Activated CD4-positive, alpha-beta T cell treated with anti-CD3 and anti-CD28 coated beads, Interleukin-2, Interleukin-6, amounts not matched to agents 100 ng/mL and 50 ng/mL, durations not matched to agents 16 hours and 8 hours (primary cell): ENCODE results near the gene OARD1.
"Not testable (repeated sequence)": the region's sequence is repeated elsewhere in the genome, so short reads cannot be mapped to it uniquely, and the experiment has no call there.

Source experiments
- DNase-seq: peaks from one replicate; pipeline ENCODE4 v3.0.0-alpha.2; 2020

OARD1 gene, protein sequence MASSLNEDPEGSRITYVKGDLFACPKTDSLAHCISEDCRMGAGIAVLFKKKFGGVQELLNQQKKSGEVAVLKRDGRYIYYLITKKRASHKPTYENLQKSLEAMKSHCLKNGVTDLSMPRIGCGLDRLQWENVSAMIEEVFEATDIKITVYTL

DNA sequence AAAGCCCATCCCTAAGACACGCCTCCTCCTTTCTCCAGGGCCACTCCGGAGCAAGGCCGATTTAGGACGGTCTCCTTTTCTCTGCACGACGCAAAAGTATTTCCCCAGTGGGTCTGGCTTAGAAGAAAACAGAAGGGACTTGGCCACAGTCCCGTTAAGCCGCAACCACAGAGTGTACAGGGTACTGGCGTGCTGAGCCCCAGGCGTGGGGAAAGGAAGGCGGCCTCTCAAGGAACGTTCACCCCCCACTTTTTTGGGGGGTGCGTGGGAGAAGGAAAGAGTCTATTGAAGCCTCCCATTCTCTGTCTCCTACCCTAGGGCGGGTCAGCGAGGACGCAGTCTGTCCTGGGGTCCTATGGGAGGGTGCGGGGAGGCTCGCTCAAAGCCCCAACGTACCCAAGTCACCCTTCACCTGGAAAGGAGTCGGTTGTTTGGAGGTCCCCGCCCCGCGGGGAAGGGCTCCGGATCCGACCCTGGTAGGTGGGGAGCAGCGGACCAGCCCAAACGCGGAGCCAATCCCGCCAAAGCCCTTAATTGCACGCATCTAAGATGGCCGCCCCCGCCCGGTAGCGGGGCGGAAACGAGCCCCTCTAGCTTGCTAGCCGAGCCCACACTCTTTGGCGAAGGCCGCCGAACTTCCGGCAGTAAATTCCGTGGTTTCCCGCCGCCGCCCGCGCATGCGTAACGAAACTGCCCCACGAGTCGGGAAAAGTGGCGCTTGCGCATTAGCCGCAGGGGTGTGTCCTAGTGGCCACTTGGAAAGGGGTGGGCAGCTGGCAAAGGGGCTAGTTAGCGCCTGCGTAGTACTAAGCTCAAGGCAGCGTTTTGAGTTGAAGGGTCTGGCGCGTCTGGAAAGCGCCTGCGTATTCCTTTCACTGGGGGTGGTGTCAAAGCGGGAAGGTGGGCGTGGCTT lies at the start of gene OARD1:
TSS of gene OARD1 (minus strand) at position 434 of the 913 bp plus-strand sequence. CDS start 722 bp downstream, outside the sequence.
- peak; percentile 100 for DNase-seq

DNA sequence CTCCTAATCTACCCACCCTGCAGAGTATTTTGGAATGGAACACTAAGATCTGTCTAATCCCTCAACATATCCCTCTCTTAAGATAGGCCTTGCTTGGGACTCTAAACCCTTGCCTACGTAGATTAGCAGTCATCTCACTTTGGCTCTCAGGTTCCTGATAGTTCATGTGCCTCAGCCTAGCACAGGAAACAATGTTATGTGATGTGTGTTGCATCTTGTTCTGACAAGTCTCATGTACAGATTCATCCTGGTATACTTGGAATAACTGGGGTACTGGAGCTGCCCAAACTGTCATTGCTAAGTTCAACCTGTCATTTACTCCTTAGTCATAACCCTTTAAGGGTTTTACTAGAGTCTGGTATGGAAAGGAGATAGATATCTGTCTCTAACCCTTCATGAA lies 47.9 kb upstream of the OARD1 start:
- DNase-seq, result no peak

DNA sequence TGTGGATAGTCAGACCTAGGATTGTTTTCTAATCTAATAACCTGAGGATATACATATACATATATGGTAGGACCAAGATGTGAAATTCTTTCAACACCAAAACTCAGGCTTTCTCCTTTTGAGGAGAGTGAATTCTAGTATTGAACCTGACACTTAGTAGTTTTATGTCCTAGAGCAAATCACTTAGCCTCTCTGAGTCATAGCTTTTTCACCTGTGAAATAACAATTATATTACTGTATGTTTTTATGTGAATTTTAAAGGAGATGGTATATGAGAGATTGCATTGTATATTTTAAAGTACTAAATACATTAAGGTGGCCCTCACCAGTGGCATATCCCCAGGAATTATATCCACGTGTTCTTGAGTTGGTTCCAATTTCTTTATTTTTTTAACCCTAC lies 47.4 kb upstream of the OARD1 start:
- no peak for DNase-seq

DNA sequence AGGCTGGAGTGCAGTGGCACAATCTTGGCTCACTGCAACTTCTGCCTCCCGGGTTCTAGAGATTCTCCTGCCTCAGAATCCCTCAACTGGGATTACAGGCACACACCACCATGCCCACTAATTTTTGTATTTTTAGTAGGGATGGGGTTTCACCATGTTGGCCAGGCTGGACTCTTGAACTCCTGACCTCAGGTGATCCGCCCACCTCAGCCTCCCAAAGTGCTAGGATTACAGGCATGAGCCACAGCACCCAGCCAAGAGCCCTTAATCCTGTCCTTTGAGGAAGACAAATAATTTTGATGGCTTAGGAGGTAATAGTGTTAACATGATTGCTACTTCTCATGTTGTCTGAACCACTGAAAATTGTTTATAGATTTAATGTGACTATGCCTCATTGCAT lies 42.9 kb upstream of the OARD1 start:
- DNase-seq, result not testable (repeated sequence)

DNA sequence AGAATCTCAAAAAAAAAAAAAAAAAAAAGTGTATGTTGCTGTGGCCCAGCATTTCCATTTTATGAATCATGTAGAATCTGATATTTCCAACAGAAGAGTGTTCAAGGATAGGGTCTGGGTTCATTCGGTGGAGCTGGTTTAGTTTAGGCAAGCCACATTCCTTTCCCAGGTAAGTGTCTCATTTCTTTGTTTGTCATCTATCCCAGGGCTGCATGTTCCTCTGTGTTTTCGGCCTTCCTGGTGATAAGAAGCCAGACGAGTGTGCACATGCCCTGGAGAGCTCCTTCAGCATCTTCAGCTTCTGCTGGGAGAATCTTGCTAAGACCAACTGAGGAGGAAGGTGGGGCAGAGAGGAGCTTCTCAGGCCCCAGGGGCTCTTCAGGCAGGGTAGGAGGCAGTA lies 38.9 kb upstream of the OARD1 start:
- DNase-seq, result no peak

DNA sequence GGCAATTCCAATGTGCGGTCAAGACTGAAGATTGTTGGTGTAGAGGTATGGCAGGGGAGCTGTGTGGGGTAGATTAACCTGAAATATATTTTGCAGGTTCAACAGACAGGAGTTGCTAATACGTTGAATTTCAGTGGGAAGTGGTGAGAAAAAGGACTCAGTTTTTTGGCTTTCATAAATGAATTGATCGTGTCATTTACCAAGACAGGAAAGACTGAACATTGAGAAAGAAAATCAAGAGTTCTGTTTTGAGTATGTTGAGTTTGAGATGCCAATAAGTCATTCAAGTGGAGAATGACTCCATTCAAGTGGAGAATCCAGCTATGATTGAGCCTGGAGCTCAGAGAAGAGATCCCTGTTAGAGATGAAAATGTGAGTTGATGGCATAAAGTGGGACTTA lies 31.7 kb upstream of the OARD1 start:
- peak; percentile 74 for DNase-seq

DNA sequence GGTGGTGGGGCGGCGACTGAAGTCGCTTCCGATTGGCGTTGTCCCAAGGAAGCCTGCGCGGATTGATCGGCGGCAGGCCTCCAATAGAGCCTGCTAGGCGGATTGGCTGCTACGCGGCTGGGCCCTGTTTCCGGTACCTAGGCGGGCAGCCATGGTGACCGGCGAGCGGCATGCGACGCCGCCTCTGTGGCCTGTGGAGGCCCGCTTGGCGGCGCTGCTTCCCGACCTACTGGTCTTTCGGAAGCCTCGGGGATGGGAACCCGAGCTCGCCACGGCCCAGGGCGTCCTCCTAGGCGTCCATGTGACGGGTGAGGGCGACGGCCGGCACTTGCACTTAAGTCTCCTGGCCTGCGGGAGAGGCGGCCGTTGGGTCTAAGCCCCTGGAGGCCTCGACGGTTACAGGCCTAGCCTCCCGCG lies 28.7 kb upstream of the OARD1 start:
- DNase-seq, result no peak

DNA sequence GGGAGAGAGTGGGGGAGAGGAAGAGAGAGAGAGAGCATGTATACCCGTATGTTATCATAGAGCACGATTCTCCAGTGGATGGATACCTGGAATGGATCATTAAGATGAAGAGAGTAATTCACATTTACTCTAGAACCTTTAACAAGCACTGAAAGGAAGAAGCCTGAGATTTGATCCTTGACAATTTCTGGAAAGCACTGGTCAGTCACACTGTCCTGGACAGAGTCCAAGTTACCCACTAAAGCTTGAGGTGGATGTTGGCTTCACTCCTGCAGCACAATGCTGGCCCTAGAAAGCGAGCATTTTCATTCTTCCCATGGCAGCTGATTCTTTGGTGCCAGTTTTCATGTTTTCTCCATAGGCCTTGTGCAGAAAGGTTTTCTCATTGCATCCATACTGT lies 26.2 kb upstream of the OARD1 start:
- DNase-seq, result no peak

DNA sequence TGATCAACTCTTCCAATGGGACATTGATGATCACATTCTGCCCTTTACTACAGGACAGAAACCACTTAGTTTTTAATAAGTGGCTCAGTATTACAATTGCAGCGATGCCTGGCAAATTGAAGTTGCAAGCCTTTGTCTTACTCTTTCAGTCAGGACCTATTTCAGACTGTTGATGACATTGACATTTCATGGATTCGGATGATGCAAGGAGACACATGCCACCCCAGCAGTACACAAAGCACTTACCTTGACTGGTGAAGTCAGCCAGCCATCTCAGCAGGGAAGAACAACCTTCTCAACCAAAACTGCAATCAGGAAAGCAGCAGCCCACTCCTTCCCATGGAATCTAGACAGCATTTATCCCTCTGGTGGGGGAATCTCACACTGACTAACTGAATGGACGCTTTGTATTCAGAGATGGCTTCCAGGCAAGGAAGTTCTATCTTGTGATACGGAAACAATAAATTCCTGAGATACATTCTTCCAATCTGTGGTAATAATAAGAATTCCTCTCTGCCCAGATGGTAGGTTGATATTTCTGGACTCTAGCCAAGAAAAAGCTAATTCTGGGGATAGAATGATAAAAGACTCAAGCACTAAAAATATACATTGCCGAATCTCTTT lies 25.4 kb upstream of the OARD1 start:
- no peak for DNase-seq

DNA sequence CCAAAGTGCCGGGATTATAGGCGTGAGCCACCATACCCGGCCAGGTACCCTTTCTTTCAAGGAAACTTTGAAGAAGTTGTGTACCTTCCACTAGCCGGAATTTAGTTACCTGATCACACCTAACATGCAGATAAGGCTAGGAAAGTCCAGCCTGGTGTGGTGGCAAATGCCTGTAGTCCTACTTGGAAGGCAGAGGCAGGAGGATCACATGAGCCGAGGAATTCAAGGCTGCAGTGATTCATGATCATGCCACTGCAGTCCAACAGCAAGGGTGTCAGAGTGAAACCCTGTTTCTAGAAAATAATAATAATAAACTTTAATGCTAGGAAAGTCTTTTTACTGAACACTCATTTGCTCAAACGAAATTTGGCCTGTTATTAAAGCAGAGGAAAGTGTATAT lies 21.6 kb upstream of the OARD1 start:
- DNase-seq, result no peak

DNA sequence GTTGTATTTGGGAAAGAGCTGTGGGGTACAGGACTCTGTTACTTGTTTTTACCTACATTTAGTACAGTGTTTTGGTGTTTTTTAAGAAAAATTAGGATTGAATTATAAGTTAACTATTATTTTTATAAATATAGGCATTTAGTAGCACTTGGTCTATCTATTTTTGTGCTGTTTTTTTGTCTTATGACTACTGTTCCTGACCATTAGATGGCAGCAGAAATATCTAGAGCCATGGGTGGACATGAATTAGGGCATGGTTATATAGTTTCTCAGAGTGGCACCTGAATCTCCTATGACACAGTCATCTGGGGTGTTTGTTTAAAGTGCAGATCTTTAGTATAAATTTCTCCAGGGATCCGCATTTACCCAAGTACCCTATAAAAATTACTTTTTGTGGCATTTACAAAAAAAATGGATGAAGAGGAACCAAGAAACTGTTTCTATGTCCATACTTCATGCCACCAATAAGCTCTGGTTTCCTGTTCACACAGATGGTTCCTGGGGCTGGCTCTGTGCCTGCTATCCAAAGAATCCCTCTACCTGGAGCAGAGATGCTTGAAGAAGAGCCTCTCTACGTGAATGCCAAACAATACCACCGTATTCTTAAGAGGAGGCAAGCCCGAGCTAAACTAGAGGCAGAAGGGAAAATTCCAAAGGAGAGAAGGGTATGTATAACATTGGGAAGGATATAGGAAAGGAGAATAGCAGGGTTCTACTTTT lies 20.4 kb upstream of the OARD1 start:
- peak; percentile 14 for DNase-seq

DNA sequence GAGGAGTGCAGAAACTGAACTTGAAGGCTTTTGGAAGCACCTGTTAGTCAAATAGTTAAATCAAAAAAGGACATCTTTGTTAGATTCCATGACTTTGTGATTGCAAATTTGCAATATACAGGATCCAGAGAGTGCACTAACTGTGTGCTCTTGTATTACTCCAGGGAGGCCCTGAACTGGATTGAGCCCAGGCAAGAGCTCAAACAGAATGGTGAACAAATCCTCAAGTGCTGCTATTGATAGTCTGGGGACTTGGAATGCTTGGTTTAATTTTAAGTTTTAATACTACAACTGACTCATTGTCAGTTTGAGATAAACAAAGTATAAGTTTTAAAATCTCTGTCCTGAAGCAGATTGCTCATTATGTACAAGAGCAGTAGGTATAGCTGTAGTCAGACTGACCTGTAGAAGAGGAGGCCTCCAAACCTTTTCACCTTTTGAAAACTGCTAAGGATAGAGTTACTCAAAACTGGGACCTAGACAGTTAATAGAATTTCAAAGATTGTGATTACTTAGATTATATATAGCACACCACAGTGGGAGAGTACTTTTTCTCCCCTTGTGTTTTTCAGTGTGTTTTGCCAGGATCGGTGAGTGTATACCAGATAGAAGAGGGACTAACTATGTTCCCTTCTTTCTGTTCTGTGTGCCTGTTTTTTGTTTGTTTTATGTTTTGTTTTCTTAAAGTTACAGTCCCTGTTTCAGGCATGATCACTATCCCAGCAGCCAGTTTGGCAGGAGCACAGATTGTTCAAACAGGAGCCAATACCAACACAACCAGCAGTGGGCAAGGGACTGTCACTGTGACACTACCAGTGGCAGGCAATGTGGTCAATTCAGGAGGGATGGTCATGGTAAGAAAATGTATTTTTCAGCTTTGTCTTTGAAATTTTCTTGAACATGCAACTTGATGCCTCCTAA lies 18.9 kb upstream of the OARD1 start:
- no peak for DNase-seq

DNA sequence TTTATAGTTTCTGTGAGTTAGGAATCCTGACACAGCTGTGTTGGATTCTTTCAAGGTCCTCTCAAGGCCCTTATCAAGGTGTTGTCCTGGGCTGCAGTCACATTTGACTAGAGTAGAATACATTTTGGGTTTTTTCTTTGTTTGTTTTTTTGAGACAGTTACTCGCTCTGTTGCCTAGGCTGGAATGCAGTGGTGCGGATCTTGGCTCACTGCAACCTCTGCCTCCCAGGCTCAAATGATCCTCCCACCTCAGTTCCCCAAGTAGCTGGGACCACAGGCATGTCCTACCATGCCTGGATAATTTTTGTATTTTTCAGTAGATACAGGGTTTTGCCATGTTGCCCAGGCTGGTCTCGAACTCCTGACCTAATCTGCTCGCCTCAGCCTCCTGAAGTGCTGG lies 16.3 kb upstream of the OARD1 start:
- DNase-seq, result no peak

DNA sequence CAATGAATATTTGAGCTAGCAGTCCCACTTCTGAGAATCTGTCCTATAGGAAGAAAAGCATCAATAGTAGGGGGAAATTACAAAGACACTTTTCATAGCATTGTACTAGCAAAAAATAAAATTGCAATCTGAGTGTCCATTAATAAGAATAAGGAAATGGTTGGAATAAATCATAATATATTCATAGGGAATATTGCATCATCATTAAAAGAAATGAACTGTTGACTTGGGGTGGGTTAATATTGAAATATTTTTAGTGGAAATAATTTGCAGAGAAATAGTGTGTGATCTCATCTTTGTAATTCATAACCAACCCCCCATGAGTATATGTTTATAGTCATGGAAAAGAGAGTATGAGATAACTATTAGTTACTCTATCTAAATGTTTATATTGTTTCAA lies 13.0 kb upstream of the OARD1 start:
- no peak for DNase-seq

DNA sequence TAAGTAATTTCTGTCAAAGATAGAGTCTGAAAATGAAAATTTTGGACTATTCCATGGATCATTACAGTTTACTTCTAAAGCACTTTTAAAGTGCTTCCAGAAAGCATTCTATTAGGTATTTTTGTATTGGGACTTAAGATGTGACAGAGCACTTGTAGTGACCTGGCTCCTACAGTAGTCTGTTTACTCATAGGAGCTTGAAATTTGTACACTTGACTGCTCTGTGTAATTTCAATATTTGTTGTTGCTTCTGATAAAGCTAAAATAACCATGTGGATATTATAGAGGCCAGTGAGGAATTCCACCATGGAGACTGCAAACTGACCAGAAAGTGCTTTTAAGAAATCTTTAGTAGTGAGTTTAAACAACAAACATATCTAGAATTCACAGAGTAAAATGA lies 10.9 kb upstream of the OARD1 start:
- no peak for DNase-seq

DNA sequence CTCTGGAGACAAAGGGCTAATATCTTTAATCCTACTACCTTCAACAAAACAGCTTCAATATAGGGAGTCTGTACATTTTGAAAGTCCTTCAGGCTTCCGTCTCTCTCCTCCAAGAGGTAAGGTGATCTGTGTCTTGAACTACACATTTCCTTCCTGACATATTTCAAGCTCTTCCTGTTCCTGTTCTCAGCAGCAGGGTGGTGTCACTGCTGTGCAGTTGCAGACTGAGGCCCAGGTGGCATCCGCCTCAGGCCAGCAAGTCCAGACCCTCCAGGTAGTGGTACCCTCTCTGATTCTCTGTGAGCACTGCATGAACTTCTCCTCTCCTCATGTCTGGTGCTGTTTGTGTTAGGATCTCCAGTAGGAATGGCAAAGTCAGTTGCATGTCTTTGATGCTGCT lies 8.5 kb upstream of the OARD1 start:
- peak; percentile 43 for DNase-seq

DNA sequence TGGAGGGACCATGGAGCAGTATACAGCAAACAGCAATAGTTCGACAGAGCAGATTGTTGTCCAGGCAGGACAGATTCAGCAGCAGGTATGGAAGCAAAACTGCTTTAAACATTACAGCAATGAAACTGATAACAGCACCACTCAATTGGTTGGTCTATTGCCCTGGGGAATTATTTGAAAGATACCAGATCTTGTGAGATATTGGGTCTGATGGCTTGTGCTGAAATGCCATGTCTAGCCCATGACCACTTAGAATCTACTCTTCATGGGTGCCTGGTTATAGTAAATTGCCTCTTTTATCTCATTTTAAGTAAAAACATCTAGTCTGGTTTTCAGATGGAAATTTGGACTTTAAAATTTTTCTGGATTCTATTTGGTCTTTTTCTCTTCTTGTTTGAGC lies 6.9 kb upstream of the OARD1 start:
- no peak for DNase-seq

DNA sequence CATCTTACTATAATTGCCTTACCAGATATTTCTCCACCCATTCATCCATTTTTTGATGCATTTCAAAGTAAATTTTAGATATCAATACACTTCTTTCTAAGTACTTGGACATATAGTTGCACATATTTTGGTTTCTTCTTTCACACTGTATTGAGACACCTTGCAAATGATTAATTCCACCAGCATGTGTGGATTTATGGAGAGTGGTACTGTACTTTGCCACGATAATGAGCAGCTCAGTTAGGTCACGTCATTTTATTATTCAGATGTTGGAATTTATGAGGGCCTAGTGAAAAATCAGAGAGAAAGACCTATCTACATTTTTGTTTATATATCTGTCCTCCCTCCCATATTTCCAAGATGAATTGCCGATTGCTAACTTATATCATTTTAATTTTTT lies 5.9 kb upstream of the OARD1 start:
- DNase-seq, result no peak

DNA sequence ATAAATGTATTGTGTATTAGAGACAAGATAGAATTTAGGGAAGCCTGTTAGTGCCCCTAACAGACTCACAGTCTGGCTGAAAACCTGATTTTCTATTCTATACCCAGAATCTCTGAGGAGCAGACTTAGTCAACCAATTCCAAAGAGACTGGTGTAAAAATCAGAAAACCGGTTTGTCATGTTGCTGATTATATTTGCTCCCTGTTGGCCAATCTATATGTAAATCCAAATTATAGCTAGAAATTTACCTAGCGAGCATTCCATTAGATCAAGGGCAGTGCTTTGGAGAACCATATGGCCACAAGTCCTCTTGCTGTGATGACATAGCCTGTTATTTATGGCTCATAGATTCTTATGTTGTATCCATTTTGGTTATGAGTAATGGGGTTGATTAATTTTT lies 5.4 kb upstream of the OARD1 start:
- DNase-seq, result no peak

DNA sequence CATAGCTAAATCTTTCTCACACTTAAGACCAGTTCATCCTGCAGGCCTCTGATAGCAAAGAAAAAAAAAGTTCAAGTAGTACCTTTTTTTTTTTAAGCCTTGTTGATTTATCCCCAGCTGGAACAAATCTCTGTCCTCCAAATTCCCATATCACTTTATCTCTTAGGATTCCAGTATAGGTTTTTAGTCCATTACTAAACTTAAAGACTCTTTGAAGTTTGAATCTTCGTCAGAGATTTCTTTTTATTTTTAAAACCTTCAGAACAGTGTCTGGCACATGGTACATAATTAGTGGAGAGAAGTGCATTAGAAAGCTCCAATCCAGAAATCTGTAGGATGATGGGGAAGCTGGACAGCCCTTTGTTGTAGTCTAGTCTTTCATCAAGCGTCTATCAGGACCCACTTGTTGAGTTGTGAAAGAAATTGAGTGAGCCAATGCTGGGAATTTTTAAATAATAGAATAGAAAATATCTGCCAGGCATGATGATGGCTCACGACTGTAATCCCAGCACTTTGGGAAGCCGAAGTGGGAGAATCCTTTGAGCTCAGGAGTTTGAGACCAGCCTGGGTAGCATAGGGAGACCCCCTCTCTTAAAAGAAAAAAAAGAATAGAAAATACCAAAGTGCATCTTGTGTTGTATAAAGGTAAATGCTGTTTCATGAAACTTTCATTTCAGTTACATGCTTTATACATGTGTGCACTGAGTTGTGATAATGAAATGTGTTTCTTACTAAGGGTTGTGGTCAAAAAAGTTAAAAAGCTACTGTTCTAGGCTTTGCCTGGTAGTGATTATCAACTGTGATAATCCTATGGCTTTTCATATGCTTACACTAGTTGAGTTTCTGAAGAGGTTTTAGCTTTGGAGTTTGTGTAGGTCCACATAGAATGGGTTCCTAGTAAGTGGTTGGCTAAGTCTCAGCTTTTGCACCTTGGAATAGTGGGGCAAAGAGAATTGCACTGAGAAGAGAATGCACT lies 3.8 kb upstream of the OARD1 start:
- DNase-seq, result no peak
